ENCODE results near the gene TPCN2. TPM values are rescaled to one million over a fixed set of nuclear protein-coding genes. Genes with fewer than 3 reads are reported as not detected.

Gene TPCN2
- total and polyA plus RNA-seq, 2 of the 4 experiments (the other 2 are of a cell fraction): 3.4 to 8.0 TPM

DNA sequence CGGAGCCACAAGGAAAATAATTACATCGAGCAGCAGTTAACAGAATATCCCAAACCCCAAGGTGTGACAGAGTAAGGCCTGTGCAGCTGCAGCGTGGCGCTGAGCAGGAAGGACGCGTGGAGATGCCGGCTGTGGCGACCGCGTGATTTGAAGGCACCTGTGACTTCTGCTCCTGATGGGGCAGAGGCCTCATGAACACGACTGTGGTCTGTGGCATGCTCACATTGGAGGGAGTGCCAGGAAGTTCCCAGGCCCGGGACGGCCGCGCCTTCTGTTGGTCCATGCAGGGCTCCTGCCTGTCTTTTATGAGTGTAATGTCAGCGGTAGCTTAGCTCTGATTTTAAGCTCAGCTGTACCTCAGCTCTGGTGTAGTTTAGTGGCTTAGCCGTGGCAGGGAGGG lies 50.4 kb downstream of the TPCN2 start:
- no peak for TF ChIP-seq NFE2L2 (IDR thresholded peaks at IDR 0.05; ENCODE audit: low read depth, low read length)
- TF ChIP-seq, protein P1, sequence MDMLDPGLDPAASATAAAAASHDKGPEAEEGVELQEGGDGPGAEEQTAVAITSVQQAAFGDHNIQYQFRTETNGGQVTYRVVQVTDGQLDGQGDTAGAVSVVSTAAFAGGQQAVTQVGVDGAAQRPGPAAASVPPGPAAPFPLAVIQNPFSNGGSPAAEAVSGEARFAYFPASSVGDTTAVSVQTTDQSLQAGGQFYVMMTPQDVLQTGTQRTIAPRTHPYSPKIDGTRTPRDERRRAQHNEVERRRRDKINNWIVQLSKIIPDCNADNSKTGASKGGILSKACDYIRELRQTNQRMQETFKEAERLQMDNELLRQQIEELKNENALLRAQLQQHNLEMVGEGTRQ (IDR thresholded peaks at IDR 0.05; ENCODE audit: low read depth, low read length): no peak
- no peak for TF ChIP-seq CTCF (conservative IDR thresholded peaks at IDR 0.05; ENCODE audit: low read depth, low read length)
- TF ChIP-seq ELK1 (IDR thresholded peaks at IDR 0.05; ENCODE audit: borderline replicate concordance, low read depth, low read length): no peak
- TF ChIP-seq SMC3 (IDR thresholded peaks at IDR 0.05; ENCODE audit: low read depth, low read length): no peak
- TF ChIP-seq FOS (IDR thresholded peaks at IDR 0.05; ENCODE audit: low read depth, low read length): no peak
- TF ChIP-seq RFX5 (IDR thresholded peaks at IDR 0.05; ENCODE audit: low read depth, low read length): no peak
- no peak for TF ChIP-seq CEBPB (IDR thresholded peaks at IDR 0.05; ENCODE audit: low read depth, low read length)
- TF ChIP-seq MAFK (IDR thresholded peaks at IDR 0.05; ENCODE audit: low read depth, low read length): no peak
- H3K27me3 ChIP-seq (ENCODE audit: control insufficient read depth, insufficient read depth, low read length): no peaks in the 10 kb centered on the region
- no peak overlapping the region for H3K9ac ChIP-seq (ENCODE audit: low read depth, low read length)
- H2BK120ac ChIP-seq (ENCODE audit: low read depth, low read length): no peak overlapping the region
- peaks cover 3% of the 10 kb centered on the region; the same call in 1 of the 2 replicates for H3K4me1 ChIP-seq (ENCODE audit: control insufficient read depth, insufficient read depth, low read length)
- ChIA-PET POLR2A (ENCODE audit: unreplicated experiment) (no interaction called here), CTCF (no interaction called here)
- no peaks in the 10 kb centered on the region for H3K9me1 ChIP-seq (ENCODE audit: insufficient read depth, low read length)
- peaks cover 7% of the 10 kb centered on the region for H4K20me1 ChIP-seq (ENCODE audit: insufficient read depth, low read length)
- no peak overlapping the region for H2BK5ac ChIP-seq (ENCODE audit: low read depth, low read length, poor library complexity, severe bottlenecking)
- H3K4me2 ChIP-seq (ENCODE audit: low read depth, low read length): no peak overlapping the region
- H3K36me3 ChIP-seq (ENCODE audit: control insufficient read depth, insufficient read depth, low read length): no peaks in the 10 kb centered on the region
- WGBS, 2 experiments (ENCODE audit: extremely low coverage in 2 of 2, insufficient read length in 1 of 2): 76% methylated on average over 10 of the region's 17 CpGs; no CpG with 5 or more reads in 1 of the 2 experiments
- H3K14ac ChIP-seq (replicated peaks; ENCODE audit: low read depth, low read length): no peak overlapping the region
- DNase-seq (no peak), ATAC-seq (ENCODE audit: low read depth) (no peak)
- no peak overlapping the region for H2AK9ac ChIP-seq (replicated peaks; ENCODE audit: low read depth, low read length, poor library complexity)
- no peak overlapping the region for H3K56ac ChIP-seq (ENCODE audit: extremely low read depth, insufficient read depth, low read length)
- H4K5ac ChIP-seq (ENCODE audit: low read depth, low read length): no peak overlapping the region
- H2BK20ac ChIP-seq (ENCODE audit: low read depth, low read length): no peak overlapping the region
- no TSS peak for BruUV-seq (replicated peaks)
- no peak overlapping the region for H4K8ac ChIP-seq (ENCODE audit: low read depth in 2 of 2, low read length in 2 of 2)
- no peak overlapping the region for H2AK5ac ChIP-seq (ENCODE audit: low read depth, low read length)
- no peak overlapping the region for H3K4ac ChIP-seq (ENCODE audit: low read depth, low read length)
- no peaks in the 10 kb centered on the region for H3K9me3 ChIP-seq (ENCODE audit: control insufficient read depth, insufficient read depth, low read length)
- H3K79me1 ChIP-seq (ENCODE audit: low read depth in 1 of 2, low read length in 2 of 2): no peaks in the 10 kb centered on the region
- H4K91ac ChIP-seq (ENCODE audit: insufficient read depth, low read depth, low read length): no peak overlapping the region
- H3K27ac ChIP-seq (ENCODE audit: insufficient read depth, low read length): no peak overlapping the region
- no peak overlapping the region for H3K23ac ChIP-seq (ENCODE audit: low read depth, low read length)
- no peak overlapping the region for H2AFZ ChIP-seq (replicated peaks; ENCODE audit: low read length, poor library complexity)
- no peak overlapping the region for H3K18ac ChIP-seq (ENCODE audit: low read depth, low read length)
- dilution Hi-C loops (cut with HindIII; ENCODE audit: low sequenced_read_pairs, unreplicated experiment): no loop called here
- H2BK15ac ChIP-seq (ENCODE audit: low read depth, low read length): no peak overlapping the region
- intact Hi-C loops (cut with micrococcal nuclease): no loop called here
- H3K4me3 ChIP-seq (ENCODE audit: insufficient read depth, low read depth, low read length): no peak overlapping the region
- in situ Hi-C loops (cut with MboI; ENCODE audit: low sequenced_read_pairs): no loop called here

All from IMR-90 (cell line).